ENCODE results near the gene SUPT7L. TPM values are rescaled to one million over a fixed set of nuclear protein-coding genes. Genes with fewer than 3 reads are reported as not detected.

SUPT7L gene
- total RNA-seq, 1 experiment from 2014 or later: 42.4 TPM

DNA sequence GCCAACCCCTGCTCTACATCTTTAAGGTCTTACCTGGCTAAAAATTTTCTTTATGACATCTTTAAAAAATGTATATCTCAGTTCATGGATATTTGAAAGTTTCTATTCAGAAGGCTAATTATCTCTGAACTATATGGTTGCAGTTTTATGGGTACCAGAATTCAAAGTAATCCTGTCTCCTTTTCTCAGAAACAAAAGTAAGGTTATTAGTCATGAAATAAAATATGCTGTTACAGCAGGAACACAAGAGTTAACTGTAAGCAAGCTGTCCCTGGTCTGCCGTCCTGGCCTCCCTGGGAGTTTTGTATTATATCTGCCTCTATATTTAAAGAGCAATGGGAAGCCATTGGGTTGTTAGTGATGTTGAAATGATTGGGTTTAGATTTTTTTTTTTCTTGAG lies 34.2 kb upstream of the SUPT7L start:
- no peaks in the 10 kb centered on the region; the same call in 1 of the 2 replicates for H3K36me3 ChIP-seq (ENCODE audit: control insufficient read depth, insufficient read depth, low read length)
- no peaks in the 10 kb centered on the region for H3K9me3 Mint-ChIP-seq (ENCODE audit: unreplicated experiment)
- no peak overlapping the region for H3K4me3 Mint-ChIP-seq (ENCODE audit: unreplicated experiment)
- intact Hi-C loops (cut with micrococcal nuclease; ENCODE audit: unreplicated experiment): no loop called here
- POLR2A ChIA-PET: no interaction called here
- no peaks in the 10 kb centered on the region for H3K27me3 Mint-ChIP-seq (ENCODE audit: insufficient read depth, unreplicated experiment)
- no peaks in the 10 kb centered on the region for H3K9me3 ChIP-seq
- H3K4me3 ChIP-seq (ENCODE audit: low read depth, low read length): no peak overlapping the region
- CTCF ChIA-PET: no interaction called here
- H3K27ac Mint-ChIP-seq (ENCODE audit: unreplicated experiment): no peak overlapping the region
- peaks cover 23% of the 10 kb centered on the region for H3K36me3 Mint-ChIP-seq (ENCODE audit: insufficient read depth, unreplicated experiment)
- no peaks in the 10 kb centered on the region for H3K27me3 ChIP-seq (replicated peaks; ENCODE audit: control insufficient read depth, insufficient read depth, low read length)
- peaks cover 27% of the 10 kb centered on the region for H3K4me1 Mint-ChIP-seq (ENCODE audit: low read depth, unreplicated experiment)
- TF ChIP-seq, protein P1, sequence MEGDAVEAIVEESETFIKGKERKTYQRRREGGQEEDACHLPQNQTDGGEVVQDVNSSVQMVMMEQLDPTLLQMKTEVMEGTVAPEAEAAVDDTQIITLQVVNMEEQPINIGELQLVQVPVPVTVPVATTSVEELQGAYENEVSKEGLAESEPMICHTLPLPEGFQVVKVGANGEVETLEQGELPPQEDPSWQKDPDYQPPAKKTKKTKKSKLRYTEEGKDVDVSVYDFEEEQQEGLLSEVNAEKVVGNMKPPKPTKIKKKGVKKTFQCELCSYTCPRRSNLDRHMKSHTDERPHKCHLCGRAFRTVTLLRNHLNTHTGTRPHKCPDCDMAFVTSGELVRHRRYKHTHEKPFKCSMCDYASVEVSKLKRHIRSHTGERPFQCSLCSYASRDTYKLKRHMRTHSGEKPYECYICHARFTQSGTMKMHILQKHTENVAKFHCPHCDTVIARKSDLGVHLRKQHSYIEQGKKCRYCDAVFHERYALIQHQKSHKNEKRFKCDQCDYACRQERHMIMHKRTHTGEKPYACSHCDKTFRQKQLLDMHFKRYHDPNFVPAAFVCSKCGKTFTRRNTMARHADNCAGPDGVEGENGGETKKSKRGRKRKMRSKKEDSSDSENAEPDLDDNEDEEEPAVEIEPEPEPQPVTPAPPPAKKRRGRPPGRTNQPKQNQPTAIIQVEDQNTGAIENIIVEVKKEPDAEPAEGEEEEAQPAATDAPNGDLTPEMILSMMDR (IDR thresholded peaks at IDR 0.05; ENCODE audit: insufficient read depth in 1 of 2, low read depth in 1 of 2, low read length in 1 of 2, severe bottlenecking in 1 of 2, unreplicated experiment in 1 of 2): no peak
- H3K4me1 ChIP-seq: peaks cover 29% of the 10 kb centered on the region
- no TSS peak for BruUV-seq (replicated peaks)
- DNase-seq: no peak

DNA sequence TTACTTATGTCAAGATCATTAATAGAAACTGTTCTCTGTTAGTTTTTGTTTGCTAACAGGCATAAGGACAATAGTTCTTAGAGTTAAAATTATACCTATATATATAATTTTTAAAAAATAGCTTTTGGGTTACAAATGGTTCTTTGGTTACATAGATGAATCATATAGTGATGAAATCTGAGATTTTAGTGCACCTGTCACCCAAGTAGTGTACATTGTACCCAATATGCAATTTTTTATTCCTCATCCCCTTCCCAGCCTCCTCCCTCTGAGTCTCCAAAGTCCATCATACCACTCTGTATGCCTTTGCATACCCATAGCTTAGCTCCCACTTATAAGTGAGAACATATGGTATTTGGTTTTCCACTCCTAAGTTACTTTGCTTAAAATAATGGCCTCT lies 26.6 kb upstream of the SUPT7L start:
- Mint-ChIP-seq H3K36me3 (ENCODE audit: insufficient read depth, unreplicated experiment) (peaks cover 38% of the 10 kb centered on the region), H3K27me3 (ENCODE audit: insufficient read depth, unreplicated experiment) (no peaks in the 10 kb centered on the region), H3K4me3 (ENCODE audit: unreplicated experiment) (no peak overlapping the region), H3K27ac (ENCODE audit: unreplicated experiment) (no peak overlapping the region), H3K9me3 (ENCODE audit: unreplicated experiment) (no peaks in the 10 kb centered on the region), H3K4me1 (ENCODE audit: low read depth, unreplicated experiment) (peaks cover 7% of the 10 kb centered on the region)
- H3K4me1 ChIP-seq: no peaks in the 10 kb centered on the region
- peaks cover 3% of the 10 kb centered on the region for H3K36me3 ChIP-seq (ENCODE audit: control insufficient read depth, insufficient read depth, low read length)
- no peaks in the 10 kb centered on the region for H3K9me3 ChIP-seq
- H3K4me3 ChIP-seq (ENCODE audit: low read depth, low read length): no peak overlapping the region
- no peaks in the 10 kb centered on the region for H3K27me3 ChIP-seq (replicated peaks; ENCODE audit: control insufficient read depth, insufficient read depth, low read length)
- ChIA-PET POLR2A (no interaction called here), CTCF (no interaction called here)
- TF ChIP-seq, protein P1 (IDR thresholded peaks at IDR 0.05; ENCODE audit: insufficient read depth in 1 of 2, low read depth in 1 of 2, low read length in 1 of 2, severe bottlenecking in 1 of 2, unreplicated experiment in 1 of 2): no peak
- no TSS peak for BruUV-seq (replicated peaks)
- DNase-seq: no peak
- intact Hi-C loops (cut with micrococcal nuclease; ENCODE audit: unreplicated experiment): no loop called here

DNA sequence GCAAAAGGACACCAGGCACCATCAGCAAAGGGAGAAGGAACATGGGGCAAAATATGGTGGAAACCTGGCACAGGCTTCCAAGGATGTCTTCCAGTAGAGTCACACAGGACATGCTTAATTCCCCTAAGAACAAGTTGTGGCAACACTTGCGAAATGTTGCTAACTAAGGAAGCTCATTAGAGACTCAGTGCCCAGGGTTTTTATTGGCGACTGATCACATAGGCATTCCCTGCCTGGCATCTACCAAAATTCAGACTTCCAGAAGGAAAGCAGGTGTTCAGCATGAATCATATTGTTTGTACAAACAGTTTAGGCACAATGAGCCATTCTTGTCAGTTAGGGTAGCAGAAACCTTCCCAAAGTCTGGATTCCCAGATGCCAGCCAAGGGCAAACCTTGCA lies 26.0 kb upstream of the SUPT7L start:
- ChIA-PET POLR2A (no interaction called here), CTCF (no interaction called here)
- H3K27ac Mint-ChIP-seq (ENCODE audit: unreplicated experiment): no peak overlapping the region
- peaks cover 44% of the 10 kb centered on the region for H3K36me3 Mint-ChIP-seq (ENCODE audit: insufficient read depth, unreplicated experiment)
- TF ChIP-seq, protein P1 (IDR thresholded peaks at IDR 0.05; ENCODE audit: insufficient read depth in 1 of 2, low read depth in 1 of 2, low read length in 1 of 2, severe bottlenecking in 1 of 2, unreplicated experiment in 1 of 2): no peak
- no peak overlapping the region for H3K4me3 Mint-ChIP-seq (ENCODE audit: unreplicated experiment)
- Histone ChIP-seq H3K4me1 (no peaks in the 10 kb centered on the region), H3K27me3 (replicated peaks; ENCODE audit: control insufficient read depth, insufficient read depth, low read length) (no peaks in the 10 kb centered on the region), H3K9me3 (no peaks in the 10 kb centered on the region), H3K4me3 (ENCODE audit: low read depth, low read length) (no peak overlapping the region), H3K36me3 (ENCODE audit: control insufficient read depth, insufficient read depth, low read length) (peaks cover 3% of the 10 kb centered on the region)
- no TSS peak for BruUV-seq (replicated peaks)
- DNase-seq: no peak
- intact Hi-C loops (cut with micrococcal nuclease; ENCODE audit: unreplicated experiment): no loop called here
- H3K27me3 Mint-ChIP-seq (ENCODE audit: insufficient read depth, unreplicated experiment): no peaks in the 10 kb centered on the region
- H3K9me3 Mint-ChIP-seq (ENCODE audit: unreplicated experiment): no peaks in the 10 kb centered on the region
- peaks cover 7% of the 10 kb centered on the region for H3K4me1 Mint-ChIP-seq (ENCODE audit: low read depth, unreplicated experiment)

Data from Caco-2 (cell line).